Measurements from ENCODE around the gene TDRD10.

GRCh38 chr1:154577346-154578057 is 75.5 kb downstream of the TDRD10 start:
- TF ChIP-seq POLR2A (IDR thresholded peaks at IDR 0.05; ENCODE audit: low read depth, low read length) (peak; percentile 30; the same call in 1 of the 2 replicates), POLR2AphosphoS5 (IDR thresholded peaks at IDR 0.05; ENCODE audit: low read depth, low read length) (no peak; the same call in 1 of the 2 replicates), TAF1 (IDR thresholded peaks at IDR 0.05; ENCODE audit: low read depth, low read length) (no peak), SPI1 (IDR thresholded peaks at IDR 0.05; ENCODE audit: low read depth, low read length) (no peak)
